NCI-H524 (cell line): ENCODE measurements around the gene STK25.
A peak's percentile ranks its signal among the peaks of the same experiment; 100 is the strongest.
"Not testable (repeated sequence)": the region's sequence is repeated elsewhere in the genome, so short reads cannot be mapped to it uniquely, and the experiment has no call there.

Experiments used
- DNase-seq, 2 experiments: peaks; one replicate each; lab custom pipeline; 2025; lab: John Stamatoyannopoulos, UW

The STK25 gene

DNA sequence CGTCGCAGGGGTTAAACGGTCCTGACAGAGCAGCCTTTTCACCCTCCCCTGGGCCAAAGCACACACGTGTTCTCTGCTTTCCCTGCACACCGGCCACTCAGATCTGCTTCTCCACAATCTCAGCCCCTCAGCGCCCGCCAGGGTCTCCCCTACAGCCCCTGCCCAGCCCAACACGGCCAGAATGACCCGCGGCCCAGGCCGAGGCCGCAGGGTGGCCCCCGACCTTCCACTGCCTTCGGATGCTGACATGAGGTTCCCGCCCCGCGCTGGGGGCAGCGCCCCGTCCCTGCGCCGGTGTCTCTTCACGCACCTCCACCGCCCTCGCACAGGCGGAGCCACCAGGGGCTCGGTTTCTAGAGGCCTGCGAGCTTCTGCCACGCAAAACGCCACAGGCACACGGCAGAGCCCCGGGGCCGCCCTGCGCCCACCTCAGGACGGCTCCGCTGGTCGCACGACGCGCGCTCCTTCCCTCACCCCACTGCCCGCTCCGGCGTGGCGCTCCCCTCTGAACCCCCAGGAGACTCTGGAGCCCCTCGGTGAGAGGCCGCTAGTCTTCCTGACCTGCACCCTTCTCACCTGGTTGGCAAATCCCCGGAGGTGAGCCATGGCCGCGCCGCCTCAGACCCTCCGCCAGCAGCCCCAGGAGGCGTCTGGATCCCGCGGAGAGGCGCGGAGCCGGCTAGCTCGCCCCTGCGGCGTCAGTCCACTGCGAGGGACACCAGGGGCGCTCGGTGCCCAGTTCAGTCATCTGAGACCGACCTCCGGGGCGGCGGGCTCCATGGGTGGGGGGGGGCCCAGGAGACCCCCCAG lies 749 bp downstream of the STK25 start:
- peak in 1 of 2 experiments; percentile 53 for DNase-seq

DNA sequence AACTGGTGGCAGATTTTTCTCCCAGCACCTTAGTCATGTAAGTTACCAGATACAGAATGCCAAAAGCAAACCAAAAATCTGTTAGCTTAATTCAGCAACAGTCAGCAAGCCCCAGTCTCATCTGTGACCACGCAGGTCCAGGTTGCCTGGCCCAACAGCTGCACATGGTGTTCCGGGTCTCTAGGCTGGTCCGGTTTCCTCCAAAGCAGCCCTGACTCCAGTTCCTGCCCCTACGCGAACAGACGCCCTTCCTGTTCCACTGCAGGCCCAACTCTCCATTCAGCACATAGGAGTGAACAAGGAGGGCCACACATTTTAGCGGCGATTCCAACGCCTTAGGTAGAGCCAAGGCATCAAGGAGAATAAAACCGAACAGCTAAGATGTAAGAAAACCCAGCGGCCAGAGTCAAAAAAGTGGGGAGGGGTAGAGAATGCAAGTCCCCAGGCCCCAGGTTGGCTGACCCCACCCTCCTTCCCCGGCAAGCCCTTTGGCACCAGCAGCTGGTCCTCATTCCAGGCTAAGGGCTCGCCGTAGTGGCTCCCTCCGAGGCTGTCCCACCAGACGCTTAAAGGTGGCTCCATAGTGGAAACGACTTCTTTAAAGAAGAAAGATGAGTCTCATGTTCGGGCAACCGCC lies 1.5 kb downstream of the STK25 start:
- DNase-seq, result no peak

DNA sequence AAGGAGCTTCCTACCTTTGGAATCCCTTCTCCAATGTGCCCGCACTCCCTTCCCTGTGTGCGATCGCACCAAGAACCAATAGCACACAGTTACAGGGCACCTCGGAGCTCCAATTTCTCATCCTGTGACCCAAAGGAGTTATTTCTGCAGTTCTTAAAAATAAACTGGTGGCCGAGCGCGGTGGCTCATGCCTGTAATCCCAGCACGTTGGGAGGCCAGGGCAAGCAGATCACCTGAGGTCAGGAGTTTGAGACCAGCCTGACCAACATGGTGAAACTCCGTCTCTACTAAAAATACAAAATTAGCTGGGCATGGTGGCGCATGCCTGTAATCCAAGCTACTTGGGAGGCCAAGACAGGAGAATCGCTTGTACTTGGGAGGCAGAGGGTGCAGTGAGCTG lies 2.1 kb downstream of the STK25 start:
- DNase-seq, result not testable (repeated sequence)

DNA sequence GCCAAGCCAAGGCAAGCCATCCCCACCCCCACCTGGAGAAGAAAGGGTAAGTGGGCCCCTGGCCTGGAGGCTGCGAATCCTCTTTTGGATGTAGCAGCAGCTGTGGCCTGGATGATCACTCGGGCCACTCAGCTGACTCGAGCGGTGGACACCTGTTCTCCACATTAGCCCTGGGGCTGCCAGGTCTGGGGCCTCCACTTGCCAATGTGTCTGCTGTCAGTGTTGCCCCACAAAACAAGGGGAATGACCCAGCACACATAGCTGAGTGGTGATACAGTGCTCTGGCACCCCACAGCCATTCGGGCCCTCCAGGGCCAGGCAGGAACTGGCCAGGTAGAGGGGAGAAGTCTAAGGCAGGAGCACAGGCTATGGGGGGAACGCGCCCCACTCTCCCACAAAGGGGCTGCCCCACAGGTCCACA lies 2.6 kb downstream of the STK25 start:
- no peak for DNase-seq

DNA sequence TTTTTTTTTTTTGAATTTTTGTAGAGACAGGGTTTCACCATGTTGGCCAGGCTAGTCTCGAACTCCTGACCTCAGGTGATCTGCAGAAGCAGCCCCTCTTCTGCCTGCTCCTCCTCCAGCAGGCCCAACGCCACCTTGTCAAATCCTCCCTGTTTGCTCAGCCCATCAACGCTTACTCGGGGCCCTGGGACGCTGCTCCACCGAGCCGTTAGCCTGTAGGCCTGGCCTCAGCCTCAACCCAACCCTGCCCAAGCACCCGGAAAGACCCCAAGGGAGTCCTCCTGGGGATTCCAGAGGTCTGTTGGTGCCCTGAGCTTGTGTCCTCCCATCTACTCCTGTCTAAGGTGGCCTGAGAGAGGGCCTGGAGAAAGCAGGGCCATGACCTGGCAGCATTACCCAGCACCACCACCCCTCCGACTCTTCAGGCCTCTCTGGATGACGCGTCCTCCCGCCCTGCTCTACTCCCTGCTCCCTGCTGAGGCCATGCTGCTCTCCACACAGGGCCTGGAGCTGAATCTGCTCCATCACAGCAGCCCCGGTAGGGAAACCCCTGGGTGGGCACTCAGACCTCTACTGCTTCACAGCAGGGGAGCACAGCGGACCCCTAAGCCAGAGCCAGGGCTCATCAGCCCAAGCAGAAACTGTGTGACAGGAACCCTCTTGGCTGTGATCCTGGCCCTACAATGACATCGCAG lies 3.2 kb downstream of the STK25 start:
- DNase-seq, result no peak

DNA sequence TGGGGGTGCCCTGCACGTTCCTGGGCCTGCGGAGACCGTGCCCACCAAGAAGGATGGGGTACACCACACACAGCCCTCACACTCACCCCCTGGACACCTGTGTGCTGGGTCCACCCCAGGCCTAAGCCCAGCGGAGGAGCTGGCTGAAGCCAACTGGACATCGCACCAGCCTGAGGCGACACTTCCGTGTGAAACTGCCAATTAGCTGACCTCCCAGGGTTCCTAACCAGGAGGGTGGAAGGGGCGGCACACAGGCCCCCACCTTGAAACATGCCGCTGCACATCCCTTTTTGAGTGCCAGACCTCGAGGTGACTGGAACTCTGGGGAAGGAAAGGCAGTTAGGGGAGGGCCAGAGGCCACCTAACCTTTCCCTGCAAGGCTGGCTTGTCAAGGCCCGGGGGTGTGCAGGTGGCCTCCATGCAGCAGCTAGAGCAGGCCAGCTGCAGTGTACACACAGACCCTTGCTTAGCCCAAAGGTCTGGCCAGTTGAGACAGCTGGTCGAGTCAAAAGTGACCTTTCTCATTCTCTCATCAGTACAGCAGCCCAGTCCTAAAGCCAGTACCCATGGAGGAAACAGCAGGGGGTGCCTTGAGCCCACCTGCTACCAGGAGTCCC lies 4.5 kb downstream of the STK25 start:
- no peak for DNase-seq

DNA sequence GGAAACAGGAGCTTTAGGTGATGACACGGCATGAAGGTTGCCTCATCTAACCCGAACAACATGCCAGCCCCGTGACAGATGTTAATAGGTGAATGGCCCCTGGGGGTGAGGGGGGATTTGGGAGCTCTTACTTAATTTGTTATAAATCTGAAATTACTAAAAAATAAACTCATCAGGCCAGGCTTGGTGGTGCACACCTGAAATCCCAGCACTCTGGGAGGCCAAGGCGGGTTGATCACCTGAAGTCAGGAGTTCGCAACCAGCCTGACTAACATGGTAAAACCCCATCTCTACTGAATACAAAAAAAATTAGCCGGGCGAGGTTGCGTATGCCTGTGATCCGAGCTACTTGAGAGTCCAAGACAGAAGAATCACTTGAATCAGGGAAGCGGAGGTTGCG lies 6.1 kb downstream of the STK25 start:
- no peak for DNase-seq

DNA sequence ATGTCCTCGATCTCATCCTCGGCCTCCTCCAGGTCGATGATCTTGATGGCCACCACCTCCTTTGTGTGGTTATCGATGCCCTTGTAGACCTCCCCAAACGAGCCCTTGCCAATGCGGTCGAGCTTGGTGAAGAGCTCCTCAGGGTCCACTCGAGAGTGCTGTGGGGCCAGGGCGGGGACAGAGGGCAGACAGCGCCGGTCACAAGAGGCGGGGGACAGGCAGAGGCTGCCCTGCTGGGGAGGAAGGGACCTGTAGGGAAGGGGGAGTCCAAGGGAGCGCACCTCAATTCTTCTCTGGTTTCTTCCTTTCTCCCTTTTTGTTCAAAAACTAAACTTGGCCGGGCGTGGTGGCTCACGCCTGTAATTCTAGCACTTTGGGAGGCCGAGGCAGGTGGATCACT lies 6.8 kb downstream of the STK25 start:
- DNase-seq, result no peak

DNA sequence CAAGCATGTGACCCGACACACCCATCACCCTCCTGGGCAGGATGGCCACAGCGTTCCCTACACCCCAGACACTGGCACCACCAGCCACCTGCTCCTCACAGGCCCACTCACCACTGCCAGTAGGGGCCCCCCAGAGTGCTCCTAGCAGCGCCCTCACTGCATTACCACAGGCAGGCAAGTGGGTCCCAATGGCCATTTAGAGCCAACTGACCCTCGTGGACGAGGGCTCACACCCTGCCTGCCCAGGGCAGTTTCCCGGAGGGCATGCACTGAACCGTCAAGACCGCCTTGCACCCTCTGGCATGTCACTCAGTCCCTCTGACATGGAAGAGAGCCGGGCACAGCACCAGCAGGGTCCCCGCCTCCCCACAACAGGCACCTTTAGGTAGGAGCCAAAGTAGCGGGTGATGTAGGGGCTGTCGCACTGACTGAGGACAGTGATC lies 7.3 kb downstream of the STK25 start:
- no peak for DNase-seq

DNA sequence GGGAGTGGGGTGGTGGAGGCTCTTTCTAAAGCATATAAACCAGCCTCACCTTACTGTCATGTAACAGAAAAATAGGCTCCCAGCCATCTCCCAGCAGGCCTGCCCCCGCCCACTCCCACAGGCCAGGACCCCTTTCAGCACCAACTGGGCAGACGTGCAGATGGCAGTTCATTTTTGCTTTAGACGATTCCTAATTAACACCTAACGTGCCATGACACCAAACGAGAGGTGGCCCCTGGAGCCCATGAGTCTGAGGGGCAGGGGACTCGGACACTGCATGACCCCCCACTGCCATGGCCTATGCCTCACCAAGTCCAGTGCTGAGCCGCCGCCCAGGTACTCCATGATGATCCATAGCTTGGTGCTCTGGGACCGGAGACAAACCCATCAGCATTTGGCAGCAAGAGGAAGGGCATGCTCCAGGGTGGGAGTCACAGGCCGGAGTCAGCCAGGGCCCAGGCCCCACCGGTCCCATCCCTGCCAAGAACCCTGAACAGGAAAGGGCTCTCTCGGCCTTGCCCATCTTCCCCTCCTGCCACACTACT lies 7.9 kb downstream of the STK25 start:
- DNase-seq, result no peak

DNA sequence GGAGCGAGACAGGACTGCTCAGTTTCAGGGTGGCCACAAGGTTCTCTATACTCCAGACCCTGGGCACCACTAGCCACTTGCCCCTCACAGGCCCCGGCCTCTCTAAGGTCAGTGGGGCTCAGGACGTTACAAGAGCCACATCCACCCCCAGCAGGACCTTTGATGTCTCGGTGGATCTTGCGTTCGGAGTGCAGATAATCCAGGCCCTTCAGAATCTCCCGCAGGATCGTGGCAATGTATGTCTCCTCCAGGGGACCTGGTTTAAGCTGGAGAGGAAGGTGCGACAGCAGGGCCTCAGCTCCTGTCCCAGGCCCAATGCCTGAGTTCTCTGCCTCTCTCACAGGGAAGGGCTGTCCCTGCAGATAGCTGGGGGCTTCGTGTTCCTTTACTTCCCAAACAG lies 8.4 kb downstream of the STK25 start:
- no peak for DNase-seq

DNA sequence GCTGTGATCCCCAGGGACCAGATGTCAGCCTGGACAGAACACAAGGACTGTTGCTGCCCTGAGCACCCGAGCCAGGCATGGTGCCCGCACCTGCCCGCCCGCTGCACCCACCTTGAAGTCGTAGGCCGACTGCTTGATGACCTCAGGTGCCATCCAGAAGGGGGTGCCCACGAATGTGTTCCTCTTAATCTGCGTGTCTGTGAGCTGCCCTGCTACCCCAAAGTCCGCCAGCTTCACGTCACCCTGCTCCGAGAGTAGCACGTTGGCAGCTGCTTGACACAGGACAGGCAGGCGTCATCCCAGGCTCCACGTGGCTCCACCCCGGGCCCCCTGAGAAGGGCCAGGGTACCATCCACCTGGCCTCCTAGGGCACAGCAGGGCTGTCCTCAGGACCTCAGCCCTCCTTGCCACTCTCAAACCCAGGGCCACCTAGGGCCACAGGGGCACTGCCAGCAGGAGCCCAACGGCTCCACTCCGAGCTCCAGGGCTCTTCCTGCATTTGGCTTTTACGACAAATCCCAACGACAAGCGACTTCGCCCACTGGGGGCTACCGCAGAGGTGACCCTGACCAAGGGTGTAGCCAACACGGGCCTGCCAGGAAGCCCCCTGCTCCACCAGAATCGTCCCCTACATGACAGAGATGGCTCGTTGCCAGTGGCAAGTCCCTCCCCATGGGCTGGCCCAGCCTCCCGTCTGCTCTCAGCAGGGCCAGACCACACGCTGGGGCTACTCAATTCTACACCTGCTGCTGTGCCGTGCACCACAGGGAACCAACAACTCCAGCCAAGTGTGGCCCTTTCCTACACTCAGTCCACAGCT lies 9.0 kb downstream of the STK25 start:
- DNase-seq, result no peak

DNA sequence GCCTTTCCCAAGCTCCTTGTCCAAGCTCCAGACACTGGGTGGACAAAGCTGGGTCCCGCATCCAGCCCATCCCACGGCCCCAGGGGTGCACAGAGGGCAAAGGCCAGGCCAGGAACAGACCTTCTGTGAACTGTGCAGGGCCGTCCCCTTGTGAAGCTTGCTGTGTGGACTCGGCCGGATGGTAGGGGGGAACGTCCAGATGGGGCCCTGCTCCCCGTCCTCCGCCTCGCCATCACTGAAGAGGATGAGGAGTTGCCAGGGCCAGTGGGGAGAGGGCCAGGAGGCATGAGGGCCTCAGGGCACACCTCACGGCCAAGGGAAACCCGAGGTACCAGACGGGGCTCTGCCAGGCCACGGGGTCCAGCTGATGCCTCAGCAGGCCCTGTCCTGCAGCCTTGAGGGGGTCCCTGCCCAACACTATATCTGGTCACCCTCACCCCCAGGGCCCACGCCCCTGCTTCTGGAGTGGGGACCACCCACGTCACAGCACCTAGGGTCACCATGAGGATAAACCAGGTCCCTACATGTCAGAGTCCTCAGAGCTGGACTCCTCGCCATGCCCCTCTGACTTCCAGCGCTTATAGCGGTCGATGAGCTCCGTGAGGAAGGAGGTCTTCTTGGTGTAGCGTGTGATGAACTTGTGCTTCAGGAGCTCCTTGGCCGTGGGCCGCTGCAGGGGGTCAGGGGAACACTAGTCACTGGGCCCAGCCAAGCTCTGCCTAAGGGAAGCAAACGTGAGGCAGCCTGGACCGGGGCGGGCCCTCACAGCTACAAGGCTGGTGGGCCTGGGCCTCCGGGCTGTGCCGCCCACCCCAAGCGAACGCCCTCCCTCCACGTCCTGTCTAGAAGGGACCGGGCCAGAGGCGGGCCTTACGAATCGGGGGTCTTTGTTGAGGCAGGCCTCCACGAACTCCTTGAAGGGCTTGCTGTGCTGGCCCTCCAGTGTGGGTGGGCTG lies 10.0 kb downstream of the STK25 start:
- DNase-seq, result no peak

DNA sequence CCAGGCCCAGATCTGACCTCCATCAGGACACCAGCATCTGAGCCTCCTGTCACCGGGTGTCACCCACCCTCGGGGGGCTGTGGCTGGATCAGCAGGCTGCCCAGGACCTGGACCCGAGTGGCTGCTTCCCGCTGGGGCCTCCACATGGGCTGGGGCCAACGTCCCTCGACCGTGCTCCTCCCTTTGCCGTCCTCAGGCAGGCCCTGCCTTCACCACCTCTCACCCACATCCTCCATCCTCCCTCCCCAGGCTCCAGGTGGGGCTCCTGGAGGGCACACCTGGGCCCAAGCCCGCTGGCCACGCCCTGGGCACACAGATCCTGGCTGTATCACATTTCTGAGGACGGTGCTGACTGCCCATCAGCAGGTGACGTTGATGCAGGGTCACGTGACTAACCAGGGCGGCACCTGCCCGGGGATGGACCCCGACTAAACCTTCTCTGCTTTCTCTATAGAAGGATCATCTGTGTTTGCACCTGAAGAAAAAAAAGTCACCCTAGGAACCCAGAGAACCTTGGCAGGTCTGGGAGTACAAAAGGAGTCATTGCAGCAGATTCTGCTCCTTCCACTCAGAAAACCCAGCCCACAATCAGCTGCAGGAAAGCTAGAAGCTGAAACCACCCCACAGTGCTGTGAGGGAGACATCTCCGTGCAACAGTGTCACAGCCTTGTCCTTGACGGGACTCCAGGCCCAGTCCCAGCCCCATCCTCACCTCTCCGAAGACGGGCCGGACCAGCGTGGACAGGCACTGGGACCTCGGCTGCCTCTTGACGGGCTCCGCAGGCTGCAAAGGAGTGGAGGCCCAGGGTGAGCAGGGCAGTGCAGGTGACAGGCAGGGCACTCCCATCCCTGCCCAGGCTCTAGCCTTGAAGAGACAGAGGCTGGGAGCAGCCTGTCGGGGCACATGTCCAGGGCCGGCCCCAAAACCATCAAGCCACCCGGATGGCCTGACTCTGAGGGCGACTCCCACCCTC lies 11.2 kb downstream of the STK25 start:
- DNase-seq, result no peak

DNA sequence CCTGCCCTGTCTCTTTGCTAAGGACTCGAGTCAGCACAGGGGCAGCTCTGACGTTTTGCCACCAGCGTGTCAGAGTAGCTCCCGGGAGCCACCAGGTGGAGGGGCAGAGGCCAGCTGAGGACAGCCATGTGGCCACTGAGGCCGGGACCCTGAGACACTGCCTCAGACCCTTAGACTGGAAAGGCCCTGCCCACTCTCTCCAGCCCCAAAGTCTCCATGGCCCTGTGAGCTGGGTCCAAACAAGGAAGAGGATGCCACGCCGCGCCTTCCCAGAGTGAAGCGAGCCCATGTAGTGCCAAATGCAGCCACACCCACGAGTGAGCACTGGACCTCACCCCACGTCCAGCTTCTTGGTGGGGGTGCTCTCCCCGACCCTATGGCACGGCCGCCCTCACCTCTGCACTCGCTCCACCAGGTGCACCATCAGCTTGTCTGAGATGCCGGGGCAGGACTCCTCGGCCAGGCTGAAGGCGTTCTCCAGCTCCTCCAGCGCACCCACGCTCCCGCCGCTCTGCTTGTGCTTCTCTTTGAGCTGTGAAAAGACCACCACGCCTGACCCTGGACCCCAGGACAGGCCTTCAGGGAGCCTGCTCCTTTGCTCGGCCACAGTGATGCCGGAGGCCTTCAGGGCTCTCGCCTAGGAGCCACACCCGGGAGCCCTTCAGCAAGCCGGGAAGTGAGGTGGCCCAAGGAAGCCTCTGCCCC lies 12.2 kb downstream of the STK25 start:
- no peak for DNase-seq

DNA sequence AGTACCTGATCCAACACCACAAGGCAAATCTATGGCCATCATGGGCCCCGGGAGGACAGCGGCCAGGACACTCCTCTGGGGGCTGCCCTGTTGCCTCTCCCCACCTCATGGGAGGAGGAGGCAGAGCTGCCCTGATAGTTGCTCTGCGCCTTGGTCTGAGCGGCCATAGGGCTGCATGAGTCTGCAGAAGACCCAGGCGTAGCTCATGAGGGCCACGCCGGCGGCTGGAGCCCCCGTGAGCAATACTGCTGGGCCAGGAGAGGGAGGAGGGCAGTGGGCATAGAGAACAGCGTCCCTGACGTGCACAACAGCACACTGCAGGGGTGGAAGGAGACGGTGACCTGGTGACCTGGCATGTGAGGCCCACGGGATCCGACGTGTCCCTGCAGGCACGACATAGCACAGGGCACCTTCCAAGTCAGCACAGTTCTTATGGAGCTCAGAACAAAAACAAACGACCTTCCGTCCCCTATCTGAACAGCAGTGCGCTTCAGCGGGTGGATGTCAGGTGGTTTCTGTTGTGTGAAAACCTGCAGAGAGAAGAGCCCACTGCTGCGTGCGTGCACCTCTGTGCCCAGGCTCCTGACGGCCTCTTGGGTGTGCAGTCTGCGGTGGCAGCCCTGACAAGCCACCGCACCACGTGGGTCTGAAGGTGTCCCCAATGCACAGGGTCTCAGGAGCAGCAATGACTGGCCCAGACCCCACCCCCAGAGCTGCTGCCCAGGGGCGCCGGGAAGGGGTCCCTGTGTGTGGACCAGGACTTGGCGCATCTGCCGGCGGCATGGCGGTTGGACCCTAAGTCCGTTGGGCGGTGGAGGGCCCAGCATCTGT lies 13.0 kb downstream of the STK25 start:
- DNase-seq, result no peak

DNA sequence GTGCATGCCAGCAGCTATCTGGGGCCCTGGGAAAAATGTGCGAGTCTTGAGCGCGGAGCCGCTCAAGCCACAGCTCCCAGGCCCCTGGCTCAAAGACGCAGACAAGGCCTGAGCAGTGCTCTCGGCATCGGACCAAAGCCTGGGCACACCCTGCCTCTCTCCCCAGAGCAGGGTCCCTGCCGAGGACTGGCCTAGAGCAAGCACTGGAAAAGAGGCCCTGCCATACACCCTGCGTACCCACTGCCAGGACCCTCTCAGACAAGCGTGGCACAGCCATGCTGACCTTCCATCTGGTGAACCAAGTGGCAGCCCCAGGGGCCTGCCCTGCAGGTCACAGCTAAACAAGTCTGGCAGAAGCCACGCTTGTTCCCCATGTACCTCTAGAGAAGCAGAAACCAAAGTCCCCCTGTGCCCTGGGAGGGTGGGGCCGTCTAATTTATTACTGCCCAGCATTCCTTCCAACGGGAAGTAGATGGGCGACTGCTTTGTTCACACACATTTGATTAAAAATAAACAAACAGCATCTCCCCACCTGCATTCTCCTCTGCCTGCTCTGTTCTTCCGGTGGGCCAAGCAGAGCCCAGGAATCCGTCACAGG lies 14.0 kb downstream of the STK25 start:
- DNase-seq, result no peak
